H1 (cell line): ENCODE results near the gene EMC1. TPM values are rescaled to one million over a fixed set of nuclear protein-coding genes. Genes with fewer than 3 reads are reported as not detected.

Source experiments
- CTCF ChIA-PET: fragments of 300-600 bp; sonication (Branson Sonifier 250); formaldehyde crosslinking; loops from one replicate; lab custom pipeline; 2021; ENCODE audit not compliant: partially characterized antibody; lab: Charles Lee
- POLR2A ChIA-PET: fragments of 300-600 bp; sonication (Branson Sonifier 250); formaldehyde crosslinking; loops from one replicate; lab custom pipeline; 2021; ENCODE audit warnings: inconsistent platforms; ENCODE audit not compliant: partially characterized antibody; lab: Charles Lee
- DNase-seq, 2 experiments: peaks; one replicate each; pipeline versions ENCODE4 v3.0.0 to v3.0.0-alpha.2; 2010 to 2022; ENCODE audit warnings: low spot score in 2 of 2, low read depth in 1 of 2, mixed read lengths in 1 of 2
- FAIRE-seq: peaks from 2 replicates; lab custom pipeline; 2011; peaks lifted over from hg19 to GRCh38; lab: Jason Lieb, UNC
- H2AFZ ChIP-seq: 2 replicates; pipeline ENCODE4 v1.8.1; 2012; ENCODE audit warnings: low read length, inconsistent platforms
- H2AK5ac ChIP-seq: 2 replicates; pipeline ENCODE4 v1.6.1; 2013; ENCODE audit warnings: low read depth, low read length
- H2BK120ac ChIP-seq: replicated peaks from 2 replicates; pipeline ENCODE3; 2013; ENCODE audit warnings: low read depth, low read length, inconsistent platforms
- H2BK12ac ChIP-seq: 2 replicates; pipeline ENCODE4 v1.6.1; 2013; ENCODE audit warnings: low read depth, low read length
- H2BK15ac ChIP-seq: 2 replicates; pipeline ENCODE4 v1.6.1; 2013; ENCODE audit warnings: low read length
- H2BK20ac ChIP-seq: 2 replicates; pipeline ENCODE4 v1.6.1; 2013; ENCODE audit warnings: low read length
- H2BK5ac ChIP-seq: 2 replicates; pipeline ENCODE4 v1.6.1; 2013; ENCODE audit warnings: low read depth, low read length
- H3K14ac ChIP-seq: 2 replicates; pipeline ENCODE4 v1.6.1; 2013; ENCODE audit warnings: inconsistent platforms; ENCODE audit not compliant: insufficient read length
- H3K18ac ChIP-seq: 2 replicates; pipeline ENCODE4 v1.6.1; 2013; ENCODE audit warnings: low read length; ENCODE audit errors: extremely low read depth
- H3K23ac ChIP-seq: 2 replicates; pipeline ENCODE4 v1.6.1; 2013; ENCODE audit warnings: inconsistent platforms; ENCODE audit not compliant: insufficient read length
- H3K23me2 ChIP-seq: 2 replicates; pipeline ENCODE4 v1.6.1; 2013; ENCODE audit warnings: low read depth, low read length
- H3K27ac ChIP-seq: 2 replicates; pipeline ENCODE4 v1.6.1; 2011; ENCODE audit warnings: low read depth, low read length, inconsistent platforms
- H3K27me3 ChIP-seq, 4 experiments: replicated peaks in 1 of 4; 1 replicate in 1 of 4; 2 replicates in 3 of 4; pipeline versions ENCODE4 v1.6.1 to v1.8.1; 2011 to 2013; ENCODE audit warnings: low read length in 3 of 4, mild to moderate bottlenecking in 3 of 4, inconsistent platforms in 2 of 4, mixed read lengths in 2 of 4, moderate library complexity in 1 of 4; ENCODE audit not compliant: control insufficient read depth in 3 of 4, insufficient read depth in 3 of 4; ENCODE audit errors: extremely low read depth in 1 of 4
- H3K36me3 ChIP-seq, 4 experiments: 2 replicates each; pipeline versions ENCODE4 v1.6.1 to v1.8.1; 2011 to 2013; ENCODE audit warnings: mild to moderate bottlenecking in 4 of 4, low read length in 3 of 4, moderate library complexity in 2 of 4, control low read depth in 1 of 4, inconsistent platforms in 1 of 4; ENCODE audit not compliant: insufficient read depth in 4 of 4, control insufficient read depth in 2 of 4
- H3K4ac ChIP-seq: replicated peaks from 2 replicates; pipeline ENCODE3; 2013; ENCODE audit warnings: low read length, low read depth, mixed read lengths, inconsistent platforms; ENCODE audit not compliant: insufficient read length
- H3K4me1 ChIP-seq, 4 experiments: replicated peaks in 1 of 4; 1 replicate in 1 of 4; 2 replicates in 3 of 4; pipeline versions ENCODE4 v1.6.1 to v1.8.1; 2011 to 2013; ENCODE audit warnings: low read length in 3 of 4, inconsistent platforms in 2 of 4, mixed read lengths in 1 of 4; ENCODE audit not compliant: insufficient read depth in 4 of 4, control insufficient read depth in 3 of 4
- H3K4me2 ChIP-seq, 2 experiments: 2 replicates each; pipeline versions ENCODE4 v1.6.1 to v1.8.1; 2011 to 2013; ENCODE audit warnings: low read depth in 2 of 2, low read length in 2 of 2, control low read depth in 1 of 2, inconsistent platforms in 1 of 2, mild to moderate bottlenecking in 1 of 2; ENCODE audit not compliant: insufficient read depth in 1 of 2
- H3K4me3 ChIP-seq, 4 experiments: fragments of 200-600, 300-600 bp in 1 of 4; sonication (generic), shearing (Covaris generic), sonication (Bioruptor Twin) in 1 of 4; 2 replicates each; pipeline versions ENCODE4 v1.5.1 to v1.8.1; 2011 to 2016; ENCODE audit warnings: low read length in 4 of 4, low read depth in 3 of 4, control low read depth in 2 of 4, inconsistent platforms in 2 of 4, mild to moderate bottlenecking in 2 of 4, mixed read lengths in 1 of 4, moderate library complexity in 1 of 4; ENCODE audit not compliant: insufficient read depth in 2 of 4; ENCODE audit errors: extremely low read depth in 1 of 4
- H3K56ac ChIP-seq: replicated peaks from 2 replicates; pipeline ENCODE3; 2013; ENCODE audit warnings: low read depth, mild to moderate bottlenecking, mixed read lengths, low read length, inconsistent platforms; ENCODE audit not compliant: insufficient read length
- H3K79me1 ChIP-seq: 2 replicates; pipeline ENCODE4 v1.6.1; 2013; ENCODE audit warnings: low read depth, low read length, control low read depth
- H3K79me2 ChIP-seq, 2 experiments: 2 replicates each; pipeline versions ENCODE4 v1.6.1 to v1.8.1; 2012 to 2013; ENCODE audit warnings: low read length in 2 of 2, mild to moderate bottlenecking in 2 of 2, inconsistent platforms in 1 of 2; ENCODE audit not compliant: insufficient read depth in 2 of 2, control insufficient read depth in 1 of 2
- H3K9ac ChIP-seq, 4 experiments: replicated peaks in 1 of 4; 1 replicate in 1 of 4; 2 replicates in 3 of 4; pipeline versions ENCODE4 v1.6.1 to v1.8.1; 2011 to 2013; ENCODE audit warnings: low read depth in 3 of 4, low read length in 3 of 4, control low read depth in 2 of 4, mild to moderate bottlenecking in 2 of 4, moderate library complexity in 2 of 4, inconsistent platforms in 1 of 4; ENCODE audit errors: extremely low read depth in 1 of 4
- H3K9me3 ChIP-seq, 2 experiments: 2 replicates each; pipeline versions ENCODE4 v1.6.1 to v1.8.1; 2012 to 2013; ENCODE audit warnings: mild to moderate bottlenecking in 2 of 2, moderate library complexity in 2 of 2, control low read depth in 1 of 2, inconsistent platforms in 1 of 2, low read depth in 1 of 2, low read length in 1 of 2, mixed read lengths in 1 of 2; ENCODE audit not compliant: insufficient read depth in 2 of 2
- H4K20me1 ChIP-seq, 2 experiments: replicated peaks in 1 of 2; 2 replicates each; pipeline versions ENCODE3 to v1.8.1; 2011 to 2013; ENCODE audit warnings: inconsistent platforms in 2 of 2, low read length in 2 of 2, mild to moderate bottlenecking in 1 of 2; ENCODE audit not compliant: insufficient read depth in 2 of 2, control insufficient read depth in 1 of 2
- H4K5ac ChIP-seq: 2 replicates; pipeline ENCODE4 v1.6.1; 2013; ENCODE audit warnings: low read length, low read depth, mixed read lengths, inconsistent platforms; ENCODE audit not compliant: insufficient read length
- H4K8ac ChIP-seq: 2 replicates; pipeline ENCODE4 v1.8.0; 2013; ENCODE audit warnings: mild to moderate bottlenecking, moderate library complexity, low read length, inconsistent platforms; ENCODE audit not compliant: insufficient read depth; ENCODE audit errors: extremely low read depth
- H4K91ac ChIP-seq: replicated peaks from 2 replicates; pipeline ENCODE3; 2013; ENCODE audit warnings: low read length, mixed read lengths, inconsistent platforms; ENCODE audit not compliant: insufficient read length
- CBX5 ChIP-seq: fragments of 300-800, 300-1000 bp; sonication (generic); IDR thresholded peaks from 2 replicates; pipeline ENCODE4 v1.7.1; 2016; ENCODE audit warnings: antibody characterized with exemption, low read length, low read depth
- CEBPB ChIP-seq: IDR thresholded peaks from 2 replicates; pipeline ENCODE4 v1.6.1; 2012; ENCODE audit warnings: low read depth, low read length
- CHD2 ChIP-seq: IDR thresholded peaks from 2 replicates; pipeline ENCODE4 v1.6.1; 2012; ENCODE audit warnings: low read length, improper control_type of control experiment
- CREB1 ChIP-seq: IDR thresholded peaks from 2 replicates; pipeline ENCODE4 v1.6.1; 2012; ENCODE audit warnings: inconsistent platforms
- E2F6 ChIP-seq: IDR thresholded peaks from 2 replicates; pipeline ENCODE4 v1.6.1; 2012; ENCODE audit warnings: inconsistent platforms
- EZH2 ChIP-seq: fragments of 200-600 bp; sonication (generic); IDR thresholded peaks from 2 replicates; pipeline ENCODE4 v1.7.1; 2012; ENCODE audit warnings: low read depth, mild to moderate bottlenecking, moderate library complexity, low read length, inconsistent platforms; ENCODE audit not compliant: severe bottlenecking
- GABPA ChIP-seq: IDR thresholded peaks from 2 replicates; pipeline ENCODE4 v1.6.1; 2011; ENCODE audit warnings: mild to moderate bottlenecking, low read length, moderate library complexity, borderline replicate concordance; ENCODE audit not compliant: insufficient read depth
- JUND ChIP-seq: IDR thresholded peaks from 2 replicates; pipeline ENCODE4 v1.6.1; 2011; ENCODE audit warnings: mild to moderate bottlenecking, improper control_type of control experiment, low read length
- MAFK ChIP-seq: IDR thresholded peaks from 2 replicates; pipeline ENCODE4 v1.6.1; 2012; ENCODE audit warnings: low read depth, mild to moderate bottlenecking, improper control_type of control experiment, low read length
- PHF8 ChIP-seq: fragments of 200-600 bp; sonication (generic); conservative IDR thresholded peaks from 2 replicates; pipeline ENCODE4 v1.7.1; 2012; ENCODE audit warnings: low read depth, mild to moderate bottlenecking, inconsistent platforms, low read length, moderate library complexity
- POLR2A ChIP-seq, 2 experiments: IDR thresholded peaks; 1 replicate in 1 of 2; 2 replicates in 1 of 2; pipeline ENCODE4 v1.6.1; 2011; ENCODE audit warnings: low read depth in 2 of 2, low read length in 2 of 2, mild to moderate bottlenecking in 2 of 2; ENCODE audit errors: control extremely low read depth in 1 of 2
- SIN3A ChIP-seq, 2 experiments: IDR thresholded peaks in 1 of 2; conservative IDR thresholded peaks in 1 of 2; 2 replicates each; pipeline ENCODE4 v1.6.1; 2011 to 2012; ENCODE audit warnings: low read length in 2 of 2, improper control_type of control experiment in 1 of 2, low read depth in 1 of 2, mild to moderate bottlenecking in 1 of 2
- SP1 ChIP-seq: IDR thresholded peaks from 2 replicates; pipeline ENCODE4 v1.6.1; 2011; ENCODE audit warnings: low read depth, low read length
- SP2 ChIP-seq: IDR thresholded peaks from 2 replicates; pipeline ENCODE4 v1.6.1; 2012; ENCODE audit warnings: mild to moderate bottlenecking, low read length, inconsistent platforms
- TCF12 ChIP-seq: IDR thresholded peaks from 2 replicates; pipeline ENCODE4 v1.6.1; 2011; ENCODE audit warnings: low read depth, mild to moderate bottlenecking, low read length
- TEAD4 ChIP-seq: IDR thresholded peaks from 2 replicates; pipeline ENCODE4 v1.6.1; 2012; ENCODE audit warnings: low read depth, low read length, inconsistent platforms, mixed read lengths
- WGBS, 2 experiments: shearing (Covaris generic) in 1 of 2; methylation state at CpG; one replicate each; pipeline versions ENCODE4 v1.1.6 to v1.1.7; 2013 to 2015; ENCODE audit warnings: low lambda C conversion rate in 2 of 2, mixed read lengths in 2 of 2, inconsistent platforms in 1 of 2, low coverage in 1 of 2, missing lambda C conversion rate in 1 of 2; ENCODE audit not compliant: insufficient replicate concordance in 2 of 2, insufficient coverage in 1 of 2, insufficient read length in 1 of 2; ENCODE audit errors: extremely low coverage in 1 of 2, missing lambda C conversion rate in 1 of 2; 5-methylcytosine and 5-hydroxymethylcytosine counted together
- polyA plus RNA-seq, 7 experiments: library from polyadenylated mRNA; depleted of rRNA in 3 of 7; stranded (reverse) in 5 of 7; unstranded in 2 of 7; fragments of >200 nt in 5 of 7; fragments of 200-250 nt in 2 of 7; gene quantifications; 1 replicate in 5 of 7; 2 replicates in 1 of 7; 4 replicates in 1 of 7; pipeline versions ENCODE4 v1.2.1 to v1.2.3, GENCODE V29; 2011 to 2013; ENCODE audit warnings: missing spikeins in 2 of 7, mixed read lengths in 2 of 7
- total RNA-seq: library from RNA; stranded (reverse); fragmentation: NEBNext Ultra II Directional; extraction: Animal tissue kit (Norgen Biotek cat#: 25700); gene quantifications from 2 replicates; pipeline ENCODE4 v1.2.1, GENCODE V29; 2021

The EMC1 gene
- total and polyA plus RNA-seq, 2 of the 8 experiments (the other 6 are each of a cell fraction or from before 2014, with no cell fraction given): 51.0 to 53.5 TPM

DNA sequence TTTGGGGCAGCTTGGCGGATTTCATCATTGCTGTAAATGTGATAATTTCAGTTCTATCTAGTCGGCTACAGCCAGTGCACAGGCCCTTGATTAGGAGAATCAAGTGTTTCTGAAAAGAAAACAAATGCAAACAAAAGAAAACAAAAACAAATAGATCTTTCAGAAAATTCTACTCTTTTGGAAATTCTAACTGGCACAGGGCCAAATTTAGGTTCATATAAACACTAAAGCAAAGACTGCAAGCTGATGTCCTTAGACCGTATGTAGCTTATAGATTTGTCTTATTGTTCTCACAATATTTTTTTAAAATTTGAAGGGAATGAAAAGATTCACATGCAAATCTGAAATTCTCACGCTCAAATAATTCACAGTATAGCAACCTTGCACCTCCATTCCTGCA, 52.5 kb downstream of the EMC1 start:
- Histone ChIP-seq H3K4me2 (no peak overlapping the region), H2BK12ac (no peak overlapping the region), H3K79me2 (peaks cover 13 to 48% of the 10 kb centered on the region in 2 experiments), H3K23ac (no peak overlapping the region), H3K27me3 (no peaks in the 10 kb centered on the region), H3K79me1 (no peaks in the 10 kb centered on the region; the same call in 1 of the 2 replicates), H2BK120ac (no peak overlapping the region), H2BK5ac (no peak overlapping the region), H3K23me2 (no peaks in the 10 kb centered on the region), H4K8ac (no peak overlapping the region), H2BK15ac (no peak overlapping the region), H4K20me1 (peaks cover 7% of the 10 kb centered on the region in 2 experiments), H3K4ac (no peak overlapping the region), H3K9ac (no peak overlapping the region), H3K36me3 (peaks cover 33 to 62% (median 50%) of the 10 kb centered on the region in 4 experiments), H3K4me3 (no peak overlapping the region), H2BK20ac (no peak overlapping the region), H4K91ac (no peak overlapping the region), H4K5ac (no peak overlapping the region), H2AFZ (no peak overlapping the region), H3K9me3 (no peaks in the 10 kb centered on the region), H3K4me1 (no peaks in the 10 kb centered on the region), H3K18ac (no peak overlapping the region), H3K14ac (no peak overlapping the region), H2AK5ac (no peak overlapping the region), H3K27ac (no peak overlapping the region), H3K56ac (no peak overlapping the region)
- DNase-seq (no peak), FAIRE-seq (no peak)
- 95% methylated on average over 4 of the region's 4 CpGs; no CpG with 5 or more reads in 1 of the 2 experiments for WGBS, 2 experiments
- ChIA-PET POLR2A (no interaction called here), CTCF (interaction anchor here (0.6 to 1.9 kb wide), 2 partner anchors 20 to 324 kb away, joined by 3 to 9 read pairs; no protein-coding TSS in a partner anchor)
- TF ChIP-seq CBX5 (no peak), GABPA (no peak), E2F6 (no peak), EZH2 (no peak), SP1 (no peak), CHD2 (no peak), POLR2A (IDR thresholded peaks at IDR 0.05; ENCODE audit: control extremely low read depth in 1 of 2, low read depth in 2 of 2, low read length in 2 of 2) (no peak), CREB1 (no peak), PHF8 (no peak), JUND (no peak), TCF12 (no peak), MAFK (no peak), SIN3A (conservative IDR thresholded peaks at IDR 0.05 in 1 of 2, IDR thresholded peaks at IDR 0.05 in 1 of 2; ENCODE audit: low read depth in 1 of 2, low read length in 2 of 2) (no peak), TEAD4 (no peak), CEBPB (no peak), SP2 (no peak)
